Esophagus squamous epithelium (tissue), 5 donors: ENCODE data around the gene PTMS. TPM values are rescaled to one million over a fixed set of nuclear protein-coding genes. Genes with fewer than 3 reads are reported as not detected.

Experiments used
- DNase-seq: peaks from one replicate; lab custom pipeline; 2025; lab: John Stamatoyannopoulos, UW
- H3K27ac ChIP-seq, 4 donors: fragments of 200-600 bp; sonication (generic); one replicate each; pipeline ENCODE4 v1.5.1; 2016 to 2019; ENCODE audit warnings: mild to moderate bottlenecking in 1 of 4
- H3K27me3 ChIP-seq, 4 donors: fragments of 200-600 bp; sonication (generic); 1 replicate in 3 of 4; 2 replicates in 1 of 4; pipeline versions ENCODE4 v1.5.1 to v1.6.0; 2017 to 2021; ENCODE audit warnings: antibody characterized with exemption in 1 of 4
- H3K36me3 ChIP-seq, 3 donors: fragments of 200-600 bp; sonication (generic); one replicate each; pipeline ENCODE4 v1.5.1; 2016 to 2019
- H3K4me1 ChIP-seq, 3 donors: fragments of 200-600 bp; sonication (generic); one replicate each; pipeline ENCODE4 v1.5.1; 2017 to 2019
- H3K4me3 ChIP-seq, 4 donors: fragments of 200-600 bp; sonication (generic); 1 replicate in 3 of 4; 2 replicates in 1 of 4; pipeline ENCODE4 v1.5.1; 2016 to 2019; ENCODE audit warnings: mild to moderate bottlenecking in 2 of 4, moderate library complexity in 1 of 4
- H3K9me3 ChIP-seq, 3 donors: fragments of 200-600 bp; sonication (generic); one replicate each; pipeline ENCODE4 v1.5.1; 2016 to 2019
- POLR2A ChIP-seq, 4 donors: fragments of 450-650 bp; IDR thresholded peaks; one replicate each; pipeline ENCODE4 v1.6.1; 2017; ENCODE audit warnings: antibody characterized with exemption in 4 of 4, mild to moderate bottlenecking in 4 of 4, moderate library complexity in 3 of 4
- WGBS, 2 donors: methylation state at CpG; one replicate each; pipeline ENCODE4 v1.1.5; 2018; 5-methylcytosine and 5-hydroxymethylcytosine counted together
- intact Hi-C: fragments of 100-400 bp; cut with DNase I; formaldehyde crosslinking; loops from one replicate; pipeline ENCODE4 v1.15.0; 2022
- total RNA-seq, 4 donors: library from RNA; depleted of rRNA; stranded (reverse); fragments of >200 nt; gene quantifications; one replicate each; pipeline ENCODE4 v1.1.0, GENCODE V29; 2016
- TF ChIP-seq, protein P1 (sequence below), 6 experiments: fragments of 450-650 bp in 4 of 6; fragments of 200-600 bp in 2 of 6; sonication (generic) in 2 of 6; IDR thresholded peaks; one replicate each; pipeline ENCODE4 v1.5.1; 2016 to 2019; ENCODE audit warnings: antibody characterized with exemption in 6 of 6, mild to moderate bottlenecking in 4 of 6, moderate library complexity in 4 of 6
- donor health status: DM: yes; HTN: yes; CAD: no.

Gene PTMS
- total RNA-seq, 4 donors from 2014 or later: 78.2 to 149 (median 123) TPM

DNA sequence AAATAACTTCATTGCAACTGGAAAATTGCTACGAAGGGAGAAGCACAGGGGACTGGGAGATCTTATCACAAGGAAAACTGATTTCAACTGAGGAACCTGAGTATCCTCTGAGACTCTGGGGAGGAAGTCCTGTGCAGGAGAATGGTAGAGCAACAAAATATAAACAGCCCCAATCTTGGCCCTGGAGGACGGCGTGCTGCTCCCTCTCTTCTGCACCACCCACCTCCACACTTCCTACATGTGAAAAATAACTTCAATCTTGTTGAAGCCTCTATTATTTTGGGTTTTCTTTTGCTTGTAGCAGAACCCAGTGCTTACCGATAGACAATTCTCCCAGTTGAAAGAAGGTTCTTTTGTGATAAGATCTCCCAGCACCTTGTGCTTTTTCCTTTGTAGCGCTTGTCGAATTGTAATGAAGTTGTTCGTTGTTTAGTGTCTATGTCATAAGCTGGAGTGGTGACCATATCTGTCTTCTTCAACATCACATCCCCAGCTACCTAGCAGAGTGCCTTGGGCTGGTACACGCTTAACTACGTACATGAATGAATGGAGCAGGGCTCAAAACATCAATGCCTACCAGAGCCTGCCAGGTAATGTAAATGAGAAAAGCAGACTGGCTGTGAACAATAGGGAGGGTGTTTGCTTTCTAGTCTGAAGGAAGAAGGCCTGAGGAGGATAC is 20.4 kb downstream of the PTMS start:
- intact Hi-C loops: no loop called here
- no peak for DNase-seq
- no peak overlapping the region for H3K27ac ChIP-seq
- H3K4me3 ChIP-seq: no peak overlapping the region
- WGBS, 2 donors: 72 to 79% methylated on average over 9 of the region's 9 CpGs
- H3K27me3 ChIP-seq: no peaks in the 10 kb centered on the region
- H3K9me3 ChIP-seq: no peaks in the 10 kb centered on the region
- H3K4me1 ChIP-seq: peaks cover 0 to 8% (median 0%) of the 10 kb centered on the region in 3 donors
- no peak for TF ChIP-seq POLR2A (IDR thresholded peaks at IDR 0.05)
- TF ChIP-seq, protein P1, sequence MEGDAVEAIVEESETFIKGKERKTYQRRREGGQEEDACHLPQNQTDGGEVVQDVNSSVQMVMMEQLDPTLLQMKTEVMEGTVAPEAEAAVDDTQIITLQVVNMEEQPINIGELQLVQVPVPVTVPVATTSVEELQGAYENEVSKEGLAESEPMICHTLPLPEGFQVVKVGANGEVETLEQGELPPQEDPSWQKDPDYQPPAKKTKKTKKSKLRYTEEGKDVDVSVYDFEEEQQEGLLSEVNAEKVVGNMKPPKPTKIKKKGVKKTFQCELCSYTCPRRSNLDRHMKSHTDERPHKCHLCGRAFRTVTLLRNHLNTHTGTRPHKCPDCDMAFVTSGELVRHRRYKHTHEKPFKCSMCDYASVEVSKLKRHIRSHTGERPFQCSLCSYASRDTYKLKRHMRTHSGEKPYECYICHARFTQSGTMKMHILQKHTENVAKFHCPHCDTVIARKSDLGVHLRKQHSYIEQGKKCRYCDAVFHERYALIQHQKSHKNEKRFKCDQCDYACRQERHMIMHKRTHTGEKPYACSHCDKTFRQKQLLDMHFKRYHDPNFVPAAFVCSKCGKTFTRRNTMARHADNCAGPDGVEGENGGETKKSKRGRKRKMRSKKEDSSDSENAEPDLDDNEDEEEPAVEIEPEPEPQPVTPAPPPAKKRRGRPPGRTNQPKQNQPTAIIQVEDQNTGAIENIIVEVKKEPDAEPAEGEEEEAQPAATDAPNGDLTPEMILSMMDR (IDR thresholded peaks at IDR 0.05): no peak
- no peaks in the 10 kb centered on the region for H3K36me3 ChIP-seq

DNA sequence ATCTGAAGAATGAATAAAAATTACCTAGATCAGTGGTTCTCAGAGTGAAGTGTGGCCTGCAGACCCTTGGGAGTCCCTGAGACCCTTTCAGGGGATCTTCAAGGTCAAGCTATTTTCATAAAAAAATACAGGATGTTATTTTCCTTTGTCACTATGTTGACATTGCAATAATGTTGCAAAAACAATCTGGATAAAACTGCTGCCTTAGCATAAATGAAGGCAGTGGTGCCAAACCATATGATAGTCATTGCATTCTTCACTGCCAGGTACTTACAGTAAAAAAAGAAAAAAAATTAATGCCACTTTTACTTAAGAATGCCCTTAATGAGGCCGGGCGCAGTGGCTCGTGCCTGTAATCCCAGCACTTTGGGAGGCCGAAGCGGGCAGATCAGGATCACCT is 21.1 kb downstream of the PTMS start:
- TF ChIP-seq, protein P1 (IDR thresholded peaks at IDR 0.05): no peak
- TF ChIP-seq POLR2A (IDR thresholded peaks at IDR 0.05): no peak
- H3K36me3 ChIP-seq: no peaks in the 10 kb centered on the region
- no peaks in the 10 kb centered on the region for H3K9me3 ChIP-seq
- intact Hi-C loops: no loop called here
- no peak overlapping the region for H3K27ac ChIP-seq
- no peaks in the 10 kb centered on the region for H3K27me3 ChIP-seq
- no peak overlapping the region for H3K4me3 ChIP-seq
- no peak for DNase-seq
- peaks cover 0 to 8% (median 0%) of the 10 kb centered on the region in 3 donors for H3K4me1 ChIP-seq
- 88 to 90% methylated on average over 5 of the region's 5 CpGs for WGBS, 2 donors

DNA sequence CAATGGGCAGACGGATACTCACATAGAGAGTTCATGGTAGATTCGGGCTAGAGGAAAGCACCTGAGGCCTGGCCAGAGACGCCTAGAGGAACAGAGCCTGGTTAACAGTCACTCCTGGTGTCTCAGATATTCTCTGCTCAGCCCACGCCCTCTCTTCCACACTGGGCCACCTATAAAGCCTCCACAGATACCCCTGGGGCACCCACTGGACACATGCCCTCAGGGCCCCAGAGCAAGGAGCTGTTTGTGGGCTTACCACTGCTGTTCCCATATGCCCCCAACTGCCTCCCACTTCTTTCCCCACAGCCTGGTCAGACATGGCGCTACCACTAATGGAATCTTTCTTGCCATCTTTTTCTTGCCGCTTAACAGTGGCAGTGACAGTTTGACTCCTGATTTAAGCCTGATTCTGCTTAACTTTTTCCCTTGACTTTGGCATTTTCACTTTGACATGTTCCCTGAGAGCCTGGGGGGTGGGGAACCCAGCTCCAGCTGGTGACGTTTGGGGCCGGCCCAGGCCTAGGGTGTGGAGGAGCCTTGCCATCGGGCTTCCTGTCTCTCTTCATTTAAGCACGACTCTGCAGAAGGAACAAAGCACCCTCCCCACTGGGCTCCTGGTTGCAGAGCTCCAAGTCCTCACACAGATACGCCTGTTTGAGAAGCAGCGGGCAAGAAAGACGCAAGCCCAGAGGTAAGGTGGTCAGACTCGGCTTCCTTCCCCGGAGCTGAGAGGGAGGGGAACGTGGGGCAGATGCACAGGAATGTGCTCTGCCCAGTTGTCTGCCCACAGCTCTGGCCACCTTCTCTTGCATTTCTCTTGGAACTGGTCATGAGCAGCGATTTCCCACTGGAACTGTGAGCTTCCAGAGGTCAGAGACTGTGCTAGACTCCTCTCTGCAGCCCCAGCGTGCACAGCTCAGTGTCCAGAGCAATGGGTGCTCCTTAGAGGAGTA is 23.1 kb downstream of the PTMS start, which contains the start of gene CD4:
TSS of gene CD4 (plus strand) at position 557 of the 953 bp plus-strand sequence. CDS start 10,611 bp downstream, outside the sequence.
- H3K4me3 ChIP-seq: peak within 1 kb of the TSS in 3 of 4 donors; percentile 25 to 39 (median 36)
- intact Hi-C loops: no loop called here
- peak in 2 of 4 donors; percentile 42 to 63 for TF ChIP-seq POLR2A (IDR thresholded peaks at IDR 0.05)
- TF ChIP-seq, protein P1 (IDR thresholded peaks at IDR 0.05): no peak
- whole genome bisulfite sequencing, 2 donors: 51 to 70% methylated on average over 7 to 14 of the region's 18 CpGs
- no peaks in the 10 kb centered on the region for H3K9me3 ChIP-seq
- peaks cover 0 to 18% (median 6%) of the 10 kb centered on the region in 3 donors for H3K4me1 ChIP-seq
- peak within 1 kb of the TSS; percentile 39 to 87 (median 65) for H3K27ac ChIP-seq
- no peaks in the 10 kb centered on the region for H3K27me3 ChIP-seq
- DNase-seq: no peak
- no peaks in the 10 kb centered on the region for H3K36me3 ChIP-seq

DNA sequence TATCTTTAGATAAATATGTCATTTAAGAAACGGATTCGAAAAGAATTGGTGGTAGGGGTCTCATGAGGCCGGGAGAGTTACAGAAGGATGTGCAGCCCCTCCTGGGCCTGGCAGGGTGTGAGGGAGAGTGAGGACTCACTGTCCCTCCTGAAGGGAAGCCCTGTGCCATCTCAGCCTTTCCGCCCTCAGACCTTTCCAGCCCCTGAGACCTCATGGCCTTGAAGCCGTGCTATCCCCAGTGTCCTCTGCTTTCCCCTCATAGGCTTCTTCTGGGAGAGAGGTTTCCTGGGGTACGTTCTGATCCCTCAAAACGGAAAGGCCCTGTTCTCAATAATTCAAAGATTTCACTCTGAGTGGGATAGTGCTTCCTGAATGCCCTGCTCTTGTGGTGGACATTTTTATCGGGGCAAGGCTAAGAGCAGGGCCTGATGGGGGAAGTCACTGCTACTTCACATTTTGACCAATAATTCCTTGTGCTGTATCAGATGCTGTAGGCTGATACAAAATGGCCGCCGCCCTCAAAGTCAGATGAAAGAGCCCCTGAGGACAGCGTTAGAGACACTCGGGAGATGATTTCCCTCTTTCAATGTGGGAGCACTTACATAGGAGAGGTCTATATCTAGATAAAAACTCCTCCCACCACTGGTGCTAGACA is 24.5 kb downstream of the PTMS start:
- H3K9me3 ChIP-seq: no peaks in the 10 kb centered on the region
- no peaks in the 10 kb centered on the region for H3K36me3 ChIP-seq
- H3K27ac ChIP-seq: peak overlapping the region in 2 of 4 donors; percentile 35 to 72
- TF ChIP-seq POLR2A (IDR thresholded peaks at IDR 0.05): no peak
- TF ChIP-seq, protein P1 (IDR thresholded peaks at IDR 0.05): no peak
- 77 to 84% methylated on average over 9 to 11 of the region's 12 CpGs for WGBS, 2 donors
- H3K4me3 ChIP-seq: peak overlapping the region in 2 of 4 donors; percentile 20 to 39
- DNase-seq: no peak
- H3K27me3 ChIP-seq: no peaks in the 10 kb centered on the region
- intact Hi-C loops: no loop called here
- peaks cover 0 to 18% (median 6%) of the 10 kb centered on the region in 3 donors for H3K4me1 ChIP-seq
